ENCODE results near the gene SACS.

GRCh38 chr13:23347601-23348000 lies 85.9 kb downstream of the SACS start:
- no peak for TF ChIP-seq CTCF (IDR thresholded peaks at IDR 0.05; ENCODE audit: low read depth, low read length, poor library complexity, severe bottlenecking)
- no peak for TF ChIP-seq EZH2phosphoT487 (IDR thresholded peaks at IDR 0.05; ENCODE audit: borderline replicate concordance, low read length)
